A673 (cell line): Measurements from ENCODE around the gene AMDHD2.

Experiments used
- CTCF ChIP-seq: fragments of 300-800, 200-600 bp; sonication (generic); conservative IDR thresholded peaks from 2 replicates; pipeline ENCODE4 v1.5.1; 2017; ENCODE audit warnings: low read depth, mild to moderate bottlenecking, antibody characterized with exemption, low read length, moderate library complexity, mixed read lengths
- EZH2 ChIP-seq: fragments of 200-600 bp; sonication (generic); IDR thresholded peaks from 2 replicates; pipeline ENCODE4 v1.6.1; 2017; ENCODE audit warnings: borderline replicate concordance, low read depth, mild to moderate bottlenecking, mixed read lengths, antibody characterized with exemption, low read length; ENCODE audit not compliant: poor library complexity, severe bottlenecking

- TF ChIP-seq CTCF = no peak
- no peak for TF ChIP-seq EZH2
Observed at GRCh38 chr16:2482708-2483534, 37.2 kb upstream of the AMDHD2 start.
